ENCODE results near the gene NDUFS7.

Gene NDUFS7

DNA sequence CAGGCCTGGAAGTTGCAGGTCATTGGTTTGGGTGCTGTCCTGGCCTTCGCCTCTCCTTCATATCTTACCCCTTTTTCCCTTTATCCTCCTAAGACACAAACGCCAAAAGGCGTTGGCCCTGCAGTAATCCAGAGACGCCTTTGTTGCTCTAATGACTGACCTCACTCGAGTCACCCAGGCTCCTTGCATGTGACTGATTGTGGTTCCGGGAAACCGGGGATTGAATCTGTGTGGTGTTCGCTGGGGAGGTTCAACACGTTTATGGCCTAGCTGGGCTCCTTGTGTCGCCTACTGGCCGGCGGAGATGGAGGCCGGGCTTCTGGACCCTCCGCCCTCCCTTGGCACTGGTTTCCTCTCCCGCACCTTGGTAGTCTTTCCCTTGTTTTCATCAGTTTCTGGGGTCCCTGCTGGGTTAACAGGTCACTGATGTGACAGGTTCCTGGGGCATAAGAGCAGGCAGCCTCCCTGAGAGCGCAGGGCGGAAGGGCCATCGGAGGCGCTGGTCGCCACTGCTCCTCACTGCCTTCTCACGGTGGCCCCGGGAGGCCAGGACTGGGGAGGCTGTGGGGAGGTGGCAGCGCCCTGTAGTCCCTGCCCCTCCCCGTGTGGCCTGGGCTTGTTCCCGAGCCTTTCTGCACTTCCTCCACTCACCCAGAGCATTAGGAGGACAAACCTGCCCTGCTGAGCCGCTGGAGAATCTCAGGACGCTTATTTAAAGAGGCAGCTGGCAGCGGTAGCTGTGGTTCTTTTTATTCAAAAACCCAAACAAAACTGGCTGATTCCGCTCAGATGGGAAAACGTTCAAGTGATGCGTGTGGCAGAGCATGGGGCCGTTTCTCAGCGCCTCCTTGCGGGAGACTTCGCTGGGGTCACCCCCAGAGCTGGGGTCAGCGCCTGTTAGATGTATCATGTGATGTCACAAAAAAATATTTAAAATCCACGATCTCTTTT lies 18.1 kb upstream of the NDUFS7 start:
- no peak for DNase-seq

DNA sequence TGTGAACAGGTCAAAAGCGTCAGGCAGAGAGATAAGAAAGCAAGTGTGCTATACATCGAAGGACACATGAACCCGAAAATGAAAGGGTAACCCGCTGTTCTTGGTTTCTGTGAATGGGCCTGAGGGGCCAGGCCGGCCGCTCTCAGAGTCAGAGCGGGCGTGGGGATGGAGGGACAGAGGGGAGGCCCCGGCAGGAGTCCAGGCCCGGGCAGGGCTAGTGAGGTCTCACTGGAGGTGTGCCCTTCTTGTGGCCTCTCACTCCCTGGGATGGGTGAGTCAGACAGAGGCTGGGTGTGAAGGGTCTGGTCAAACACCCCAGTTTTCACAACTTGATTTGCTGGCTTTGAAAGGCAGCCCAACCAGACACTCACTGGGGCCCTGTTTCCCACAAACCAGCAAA lies 17.4 kb upstream of the NDUFS7 start:
- no peak for DNase-seq

DNA sequence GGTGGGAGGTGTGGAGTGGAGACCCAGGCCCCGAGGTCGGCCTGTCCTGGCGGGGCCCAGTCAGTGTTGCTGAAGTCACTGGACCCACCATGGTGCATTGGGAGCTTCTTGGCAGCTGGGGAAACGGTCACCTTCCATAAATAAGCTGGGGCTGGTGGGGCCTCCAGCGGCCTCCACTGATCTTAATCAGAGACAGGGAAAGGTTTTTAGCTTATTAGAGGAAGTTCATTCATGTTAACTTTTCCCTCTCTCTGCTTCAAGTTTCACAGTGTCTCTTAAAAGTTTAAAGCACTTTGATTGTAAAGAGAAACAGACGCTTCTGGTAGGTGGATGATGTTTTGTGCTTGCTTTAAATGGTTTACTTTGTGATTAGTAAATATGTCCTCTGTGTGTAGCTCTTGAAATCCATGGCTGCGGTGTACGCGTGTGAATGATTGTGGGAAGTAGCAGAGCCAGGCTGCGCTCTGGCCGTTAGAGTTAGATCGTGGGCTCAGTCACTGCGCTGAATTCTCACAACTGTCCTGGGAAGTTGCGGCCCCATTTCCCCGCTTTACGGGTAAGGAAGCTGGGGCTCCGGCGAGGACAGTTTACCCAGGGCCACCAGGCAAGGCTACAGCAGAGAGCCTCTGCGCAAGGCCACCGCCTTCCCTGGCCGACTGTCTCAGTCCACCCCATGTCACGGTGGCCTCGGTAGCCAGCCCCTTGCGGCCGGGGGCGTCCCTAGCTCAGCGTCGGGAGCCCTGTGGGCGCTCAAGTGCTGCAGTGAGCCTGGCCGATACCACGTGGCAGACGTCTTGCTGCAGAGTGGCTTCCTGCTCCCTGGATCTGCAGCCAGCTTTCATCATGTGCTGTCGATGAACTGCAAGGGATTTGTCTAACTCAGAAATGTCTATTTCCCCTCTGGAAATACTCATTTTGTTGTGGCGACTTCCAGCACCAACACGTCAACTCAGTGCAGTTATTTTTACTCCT lies 16.5 kb upstream of the NDUFS7 start:
- DNase-seq = no peak

DNA sequence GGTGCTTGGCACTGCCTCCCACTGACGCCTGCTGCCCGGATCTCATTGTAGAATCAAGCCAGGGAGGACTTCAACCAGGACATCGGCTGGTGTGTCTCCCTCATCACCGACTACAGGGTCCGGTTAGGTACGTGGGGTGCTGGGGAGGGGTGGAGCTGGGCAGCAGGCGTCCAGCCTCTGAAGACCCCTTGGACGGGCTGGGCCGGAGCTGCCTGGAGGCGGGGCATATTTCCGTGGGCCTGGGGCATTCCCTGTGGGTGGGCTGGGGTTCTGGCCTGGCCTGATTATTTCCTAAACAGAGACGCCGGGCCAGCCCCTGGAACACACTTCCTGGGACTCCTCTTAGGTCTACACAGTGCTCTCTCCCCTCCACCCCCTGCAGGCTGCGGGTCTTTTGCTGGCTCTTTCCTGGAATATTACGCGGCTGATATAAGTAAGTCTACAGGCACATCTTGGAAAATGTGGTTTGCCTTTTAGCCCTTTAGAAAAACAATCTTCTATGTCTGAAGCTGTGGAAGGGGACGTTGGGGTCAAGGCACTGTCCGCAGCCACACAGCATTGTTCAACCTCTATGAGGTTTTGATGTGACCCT lies 14.4 kb upstream of the NDUFS7 start:
- DNase-seq = no peak

DNA sequence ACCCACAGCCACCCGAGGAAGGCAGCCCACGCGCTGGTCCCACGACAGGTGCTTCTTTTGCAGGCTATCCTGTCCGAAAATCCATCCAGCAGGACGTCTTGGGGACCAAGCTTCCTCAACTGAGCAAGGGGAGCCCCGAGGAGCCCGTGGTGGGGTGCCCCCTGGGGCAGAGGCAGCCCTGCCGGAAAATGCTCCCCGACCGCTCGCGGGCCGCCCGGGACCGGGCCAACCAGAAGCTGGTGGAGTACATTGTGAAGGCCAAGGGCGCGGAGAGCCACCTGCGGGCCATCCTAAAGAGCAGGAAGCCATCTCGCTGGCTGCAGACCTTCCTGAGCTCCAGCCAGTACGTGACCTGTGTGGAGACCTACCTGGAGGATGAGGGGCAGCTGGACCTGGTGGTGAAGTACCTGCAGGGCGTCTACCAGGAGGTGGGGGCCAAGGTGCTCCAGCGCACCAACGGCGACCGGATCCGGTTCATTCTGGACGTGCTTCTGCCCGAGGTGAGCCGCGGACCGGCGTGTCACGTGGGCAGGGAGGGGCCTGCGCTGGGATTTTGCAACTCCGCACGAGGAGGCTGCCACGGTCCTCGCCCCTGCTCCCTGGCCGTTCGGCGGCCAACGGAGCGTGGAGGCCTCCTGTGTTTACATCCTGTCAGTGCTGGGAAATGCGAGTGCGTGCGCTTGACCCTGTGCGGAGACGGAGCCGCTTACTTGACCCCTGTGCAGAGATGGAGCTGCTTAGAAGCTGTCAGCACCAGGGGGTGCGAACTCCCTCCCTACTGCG lies 12.9 kb upstream of the NDUFS7 start:
- no peak for DNase-seq

DNA sequence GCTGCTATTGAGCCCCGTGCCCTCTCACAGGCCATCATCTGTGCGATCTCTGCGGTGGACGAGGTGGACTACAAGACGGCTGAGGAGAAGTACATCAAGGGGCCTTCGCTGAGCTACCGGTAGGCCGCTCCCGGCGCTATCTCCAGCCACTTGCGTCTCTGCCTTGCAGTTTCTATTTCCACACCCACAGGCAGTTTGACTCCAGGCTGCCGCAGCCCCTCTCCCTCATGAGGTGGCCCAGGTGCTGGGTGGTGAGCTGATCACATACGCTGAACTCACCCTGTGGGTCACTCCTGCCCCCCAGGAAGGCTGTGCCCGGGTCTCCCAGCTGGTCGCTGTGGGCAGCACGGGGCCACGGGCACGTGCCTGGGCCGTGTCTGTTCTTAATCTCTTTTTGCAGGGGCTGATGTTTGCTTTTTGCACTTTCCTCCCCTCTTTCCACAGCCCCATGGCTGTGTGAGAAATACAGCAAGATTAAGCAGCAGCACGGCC lies 10.6 kb upstream of the NDUFS7 start:
- DNase-seq = no peak

DNA sequence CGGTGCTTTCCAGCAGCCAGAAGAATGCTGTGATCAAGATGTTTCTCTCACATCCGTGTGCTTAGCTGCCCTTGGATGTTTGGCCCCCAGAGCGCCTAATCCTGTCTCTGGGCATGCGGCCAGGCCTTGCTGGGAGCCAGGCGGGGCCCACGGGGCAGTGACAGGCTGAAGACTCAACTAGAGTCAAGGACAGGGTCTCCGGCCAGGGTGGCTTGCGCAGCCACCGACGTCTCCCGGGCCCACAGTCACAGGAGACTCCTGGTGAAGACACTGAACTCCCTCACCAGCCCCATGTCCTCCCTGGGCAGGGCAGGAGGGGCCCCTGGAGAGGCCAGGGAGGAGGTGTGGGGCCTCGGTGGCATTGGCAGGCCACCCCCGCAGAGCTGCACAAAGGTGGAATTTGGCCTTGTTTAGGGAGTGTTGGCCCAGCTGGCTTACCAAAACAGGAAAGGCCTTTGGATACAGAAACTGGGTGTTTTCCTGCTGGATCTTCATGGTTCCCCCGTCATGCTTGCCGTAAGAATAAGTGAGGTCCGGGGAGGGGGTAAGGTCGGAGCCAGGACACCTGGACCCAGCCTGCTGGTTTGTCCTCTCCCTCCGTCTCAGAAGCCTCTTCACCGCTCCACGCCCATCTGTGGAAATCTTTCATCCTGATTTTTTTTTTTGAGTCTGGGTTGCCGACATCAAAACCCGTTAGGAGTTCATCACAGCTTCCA lies 10.0 kb upstream of the NDUFS7 start:
- no peak for DNase-seq

DNA sequence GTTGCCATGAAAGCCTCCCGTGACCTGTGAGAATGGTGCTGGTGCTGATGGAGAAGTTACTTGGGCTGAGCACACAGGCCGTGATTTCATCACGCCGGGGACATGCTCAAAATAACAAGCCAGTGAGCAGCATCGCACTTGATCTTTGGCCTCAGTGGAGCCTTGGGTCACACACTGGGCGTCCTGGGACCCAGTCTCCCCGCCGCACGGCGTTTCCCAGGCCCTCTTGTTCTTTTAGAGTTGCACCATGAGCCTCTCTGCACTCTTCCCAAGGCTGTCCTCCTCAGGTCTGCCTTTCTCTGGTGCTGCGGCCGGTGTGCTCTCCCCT lies 9.5 kb upstream of the NDUFS7 start:
- no peak for DNase-seq

DNA sequence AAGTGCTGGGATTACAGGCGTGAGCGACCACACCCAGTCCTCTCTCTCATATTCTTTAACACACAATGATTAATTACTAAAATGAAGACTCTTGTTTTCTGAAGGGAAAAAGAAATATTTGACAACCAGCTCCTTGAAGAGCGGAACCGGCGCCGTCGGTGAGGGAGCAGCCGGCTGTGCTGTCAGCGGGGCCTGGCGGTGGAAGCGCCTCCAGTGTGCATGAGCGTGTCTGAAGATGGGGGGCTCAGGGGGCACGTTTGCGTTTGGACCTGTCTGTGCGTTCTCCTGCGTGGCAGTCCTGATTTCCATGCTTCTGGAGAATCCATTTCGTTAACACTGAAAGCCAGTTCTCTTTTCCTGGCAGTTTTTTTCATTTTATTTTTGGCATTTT lies 7.3 kb upstream of the NDUFS7 start:
- DNase-seq = no peak

DNA sequence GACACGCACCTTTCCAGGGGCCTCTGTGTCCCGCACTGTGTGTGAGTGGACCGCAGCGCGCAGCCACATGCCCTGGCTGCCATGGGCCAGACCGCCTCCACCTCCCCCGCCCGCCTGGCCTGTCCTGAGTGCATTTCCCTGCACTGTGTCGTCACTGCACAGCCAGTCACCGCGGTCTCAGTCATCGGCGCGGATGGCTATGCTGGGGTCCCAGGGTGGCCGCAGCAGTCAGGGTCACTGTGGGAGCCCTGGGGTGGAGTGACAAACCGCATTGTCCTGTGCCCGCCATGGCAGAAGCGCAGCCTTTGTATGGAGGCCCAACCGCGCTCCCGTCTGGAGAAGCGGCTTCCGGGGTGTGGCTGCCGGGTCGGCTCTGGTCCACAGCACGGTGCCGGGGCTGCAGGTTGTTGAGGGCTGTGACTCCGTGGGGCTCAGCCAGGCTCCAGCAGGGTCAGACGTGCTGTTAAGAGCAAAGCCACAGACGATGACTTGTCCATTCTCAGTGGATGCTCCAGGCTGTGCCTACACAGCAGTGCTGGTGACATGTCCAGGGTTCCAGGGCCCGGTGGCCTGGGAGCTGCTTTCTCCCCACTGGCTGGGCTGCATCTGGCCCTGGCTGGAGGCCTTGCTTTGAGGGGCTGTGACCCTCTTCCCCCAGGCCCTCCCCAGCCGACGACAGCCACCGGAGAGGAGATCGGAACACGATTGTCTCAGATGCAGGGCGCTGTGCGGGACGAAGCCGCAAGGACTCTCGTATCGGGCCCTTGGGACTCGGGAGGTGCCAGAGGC lies 6.3 kb upstream of the NDUFS7 start:
- no peak for DNase-seq

DNA sequence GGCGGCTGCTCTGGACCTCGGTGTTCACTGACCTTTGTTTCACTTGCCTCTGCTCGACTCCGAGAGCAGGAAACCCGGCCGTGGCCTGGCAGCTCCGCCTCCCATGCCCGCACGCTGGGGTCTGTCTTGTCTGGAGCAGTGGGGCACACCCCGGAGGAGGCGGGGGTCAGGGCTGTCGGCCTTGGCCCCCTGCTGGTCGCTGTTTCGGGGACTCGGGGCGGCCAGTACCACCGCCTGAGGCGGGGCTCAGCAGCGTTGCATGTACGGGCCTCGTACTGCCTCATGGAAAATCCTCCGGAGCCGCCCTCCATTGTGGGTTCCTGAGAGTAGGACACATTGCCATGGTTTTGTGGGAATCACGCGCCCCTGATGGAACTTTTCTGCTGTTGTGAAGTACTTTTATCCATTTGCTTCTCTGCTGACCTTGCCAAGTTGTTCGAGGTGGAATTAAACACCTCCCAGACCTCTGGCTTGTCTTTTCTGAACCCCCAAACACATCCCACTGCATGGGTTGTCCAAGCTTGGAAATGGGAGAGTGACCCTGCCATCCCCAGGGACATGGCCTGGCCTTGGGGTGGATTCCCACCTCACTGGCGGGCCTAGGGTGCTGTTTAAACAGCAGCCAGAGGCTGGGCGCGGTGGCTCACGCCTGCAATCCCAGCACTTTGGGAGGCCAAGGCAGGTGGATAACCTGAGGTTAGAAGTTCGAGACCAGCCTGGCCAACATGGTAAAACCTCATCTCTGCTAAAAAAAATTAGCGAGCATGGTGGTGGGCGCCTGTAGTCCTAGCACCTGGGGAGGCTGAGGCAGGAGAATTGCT lies 5.5 kb upstream of the NDUFS7 start:
- DNase-seq = no peak

DNA sequence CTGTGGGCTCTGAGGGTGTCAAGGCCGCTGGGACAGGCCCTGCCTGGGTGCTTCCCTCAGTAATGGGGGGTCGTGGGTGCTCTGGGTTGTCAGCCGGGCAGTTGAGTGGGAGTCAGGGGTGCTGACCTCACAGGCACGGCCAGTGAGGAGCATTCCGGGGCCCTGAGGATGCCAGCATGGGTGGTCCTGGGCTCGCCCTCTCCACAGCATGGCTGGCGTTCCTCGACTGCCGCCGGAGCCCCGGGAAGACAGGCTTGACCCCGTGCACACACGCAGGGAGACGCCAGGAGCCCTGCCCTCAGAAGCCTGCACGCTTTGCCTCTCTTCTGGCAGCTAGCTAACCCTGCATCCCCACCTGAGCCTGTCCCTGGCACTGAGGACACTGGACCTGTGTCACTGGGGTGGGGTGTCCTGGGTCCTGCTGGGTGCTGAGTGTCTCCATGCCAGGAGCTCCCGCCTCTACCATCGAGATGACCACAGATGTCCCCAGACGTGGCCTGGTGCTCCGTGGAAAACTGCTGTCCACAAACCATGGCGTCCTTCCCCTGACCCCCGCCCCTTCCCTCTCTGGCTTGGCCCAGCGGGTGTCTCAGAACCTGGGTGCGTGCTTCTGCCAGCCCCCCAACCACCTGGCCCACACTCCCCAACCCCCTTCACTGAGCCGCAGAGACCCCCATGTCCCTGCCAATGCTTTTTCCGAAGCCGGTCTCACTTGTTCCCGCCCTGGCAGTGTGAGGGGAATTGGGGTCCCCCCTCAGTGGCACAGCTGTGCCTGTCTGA lies 4.4 kb upstream of the NDUFS7 start:
- no peak for DNase-seq

DNA sequence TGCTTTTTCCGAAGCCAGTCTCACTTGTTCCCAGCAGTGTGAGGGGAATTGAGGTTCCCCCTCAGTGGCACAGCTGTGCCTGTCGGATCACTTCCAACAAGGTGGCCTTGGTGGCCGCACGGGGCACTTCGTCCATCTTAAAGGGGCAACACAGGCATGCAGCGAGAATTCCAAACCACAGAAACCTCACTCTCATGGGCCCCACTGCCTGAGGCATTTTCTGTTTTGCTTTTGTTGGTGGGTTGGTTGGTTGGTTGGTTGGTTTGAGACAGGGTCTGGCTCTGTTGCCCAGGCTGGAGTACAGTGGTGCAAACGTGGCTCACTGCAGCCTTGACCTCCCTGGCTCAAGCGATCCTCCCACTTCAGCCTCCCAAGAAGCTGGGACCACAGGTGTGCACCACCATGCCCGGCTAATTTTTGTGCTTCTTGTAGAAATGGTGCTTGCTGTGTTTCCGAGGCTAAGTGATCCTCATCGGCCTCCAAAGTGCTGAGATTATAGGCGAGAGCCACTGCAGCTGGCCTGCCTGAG lies 3.7 kb upstream of the NDUFS7 start:
- DNase-seq = no peak

DNA sequence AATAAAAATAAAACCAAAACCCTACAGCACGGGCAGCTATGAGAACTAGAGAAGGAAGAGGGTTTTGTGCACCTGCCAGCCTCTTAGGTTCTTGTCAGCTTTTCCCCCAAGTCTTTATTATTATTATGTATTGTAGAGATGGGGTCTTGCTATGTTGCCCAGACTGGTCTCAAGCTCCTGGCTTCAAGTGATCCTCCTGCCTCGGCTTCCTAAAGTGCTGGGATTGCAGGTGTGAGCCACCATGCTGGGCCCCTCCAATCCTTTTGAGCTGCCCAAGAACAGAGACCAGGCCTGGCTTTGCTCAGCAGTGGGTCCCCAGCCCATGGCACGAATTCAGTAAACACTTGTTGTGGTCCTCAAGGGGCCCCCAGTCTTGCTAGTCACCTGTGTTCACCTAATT lies 1.5 kb upstream of the NDUFS7 start:
- no peak for DNase-seq

DNA sequence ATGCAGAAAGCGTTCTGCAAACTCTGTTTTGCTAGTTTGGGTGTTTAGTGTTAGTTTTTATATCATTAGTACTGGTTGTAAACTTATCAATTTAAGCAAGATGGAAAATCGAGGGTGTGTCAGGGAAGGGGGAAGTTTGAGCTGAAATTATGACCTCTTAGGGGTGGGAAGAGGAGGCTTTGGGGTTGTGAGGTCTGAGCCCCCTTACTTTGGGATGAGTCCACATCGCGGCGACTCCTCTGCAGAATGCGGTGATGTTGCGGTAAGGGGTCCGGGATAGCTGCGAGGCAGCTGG lies 743 bp upstream of the NDUFS7 start:
- no peak for DNase-seq

DNA sequence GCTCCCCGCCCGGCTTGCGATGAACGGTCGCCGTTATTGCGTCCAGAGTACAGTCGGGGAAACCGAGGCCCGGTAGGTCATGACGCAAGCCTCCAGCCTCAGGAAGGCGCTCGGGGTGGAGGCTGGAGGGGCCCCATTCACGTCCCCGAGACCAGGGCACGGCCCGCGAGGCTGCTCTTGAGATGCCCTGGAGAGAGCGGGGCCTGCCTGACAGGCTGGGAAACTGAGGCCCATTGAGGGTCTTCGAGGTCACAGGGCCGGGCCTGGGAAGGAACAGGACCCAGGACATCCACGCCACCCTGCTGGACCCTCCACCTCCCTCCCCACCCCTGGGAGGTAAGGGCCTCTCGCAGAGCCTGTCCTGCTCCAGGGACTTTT lies 367 bp downstream of the NDUFS7 start:
- DNase-seq = no peak

DNA sequence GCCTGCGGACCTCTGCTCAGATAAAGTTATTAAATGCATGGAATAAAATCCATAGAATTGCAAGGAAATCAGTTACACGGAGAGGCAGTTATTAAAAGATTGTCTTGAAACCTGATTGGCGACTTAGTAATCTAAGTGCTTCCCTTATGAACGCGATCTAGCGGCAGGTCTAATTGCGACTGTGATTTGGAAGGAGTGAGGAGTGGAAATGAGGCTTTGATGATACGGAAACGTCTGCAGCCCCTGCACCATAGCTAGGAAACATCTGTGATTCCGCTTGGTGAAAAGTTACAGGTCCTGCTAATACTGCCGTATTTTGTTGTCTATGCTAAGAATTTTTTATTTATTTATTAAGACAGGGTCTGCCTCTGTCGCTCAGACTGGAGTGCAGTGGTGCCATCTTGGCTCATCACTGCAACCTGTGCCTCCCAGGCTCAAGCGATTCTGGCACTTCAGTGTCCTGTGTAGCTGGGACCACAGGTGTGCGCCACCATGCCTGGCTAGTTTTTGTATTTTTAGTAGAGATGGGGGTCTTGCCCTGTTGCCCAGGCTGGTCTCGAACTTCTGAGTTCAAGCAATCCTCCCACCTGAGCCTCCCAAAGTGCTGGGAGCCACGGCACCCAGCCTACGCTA lies 887 bp downstream of the NDUFS7 start:
- DNase-seq = no peak

DNA sequence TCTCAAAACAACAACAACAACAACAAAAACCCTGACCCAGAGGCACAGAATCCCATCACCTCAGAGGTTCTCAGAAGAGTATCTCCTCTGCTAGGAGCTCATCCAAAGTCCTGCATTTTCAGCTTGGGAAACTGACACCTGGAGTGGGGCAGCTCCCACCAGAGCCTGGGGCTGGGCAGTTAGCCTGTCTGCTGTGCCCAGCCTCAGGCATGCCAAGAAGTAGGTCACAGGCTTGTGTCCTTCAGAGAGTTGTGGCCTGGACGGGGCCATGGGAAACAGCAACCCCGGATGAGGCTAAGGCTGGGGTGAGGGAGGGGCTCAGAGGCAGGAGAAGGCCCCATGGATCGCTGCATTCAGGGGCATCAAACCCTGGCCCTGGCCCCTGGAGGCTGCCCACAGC lies 2.1 kb downstream of the NDUFS7 start:
- no peak for DNase-seq
